Mucosa of stomach (tissue), 1 donor: ENCODE results near the gene DYSF.

Experiments used
- H3K27me3 ChIP-seq: one replicate; pipeline ENCODE4 v1.7.0; 2013; ENCODE audit warnings: mild to moderate bottlenecking, low read length; ENCODE audit not compliant: control insufficient read depth, insufficient read depth
- H3K36me3 ChIP-seq: one replicate; pipeline ENCODE4 v1.7.0; 2013; ENCODE audit warnings: low read length; ENCODE audit not compliant: control insufficient read depth, insufficient read depth
- H3K4me1 ChIP-seq: one replicate; pipeline ENCODE4 v1.7.0; 2013; ENCODE audit warnings: mild to moderate bottlenecking, low read length; ENCODE audit not compliant: control insufficient read depth, insufficient read depth
- H3K4me3 ChIP-seq: one replicate; pipeline ENCODE4 v1.7.0; 2013; ENCODE audit warnings: low read length
- H3K9ac ChIP-seq: one replicate; pipeline ENCODE4 v1.7.0; 2013; ENCODE audit warnings: mild to moderate bottlenecking, low read length, moderate library complexity
- H3K9me3 ChIP-seq: one replicate; pipeline ENCODE4 v1.7.0; 2013; ENCODE audit warnings: mild to moderate bottlenecking, low read length, moderate library complexity; ENCODE audit not compliant: control insufficient read depth
- donor health status: Pancreatic carcinoma.

Gene DYSF

GRCh38 chr2:71613403-71613952 is 160.1 kb downstream of the DYSF start:
- Histone ChIP-seq H3K4me3 (no peak overlapping the region), H3K9me3 (no peaks in the 10 kb centered on the region), H3K4me1 (no peaks in the 10 kb centered on the region), H3K27me3 (no peaks in the 10 kb centered on the region), H3K9ac (no peak overlapping the region), H3K36me3 (no peaks in the 10 kb centered on the region)

DNA sequence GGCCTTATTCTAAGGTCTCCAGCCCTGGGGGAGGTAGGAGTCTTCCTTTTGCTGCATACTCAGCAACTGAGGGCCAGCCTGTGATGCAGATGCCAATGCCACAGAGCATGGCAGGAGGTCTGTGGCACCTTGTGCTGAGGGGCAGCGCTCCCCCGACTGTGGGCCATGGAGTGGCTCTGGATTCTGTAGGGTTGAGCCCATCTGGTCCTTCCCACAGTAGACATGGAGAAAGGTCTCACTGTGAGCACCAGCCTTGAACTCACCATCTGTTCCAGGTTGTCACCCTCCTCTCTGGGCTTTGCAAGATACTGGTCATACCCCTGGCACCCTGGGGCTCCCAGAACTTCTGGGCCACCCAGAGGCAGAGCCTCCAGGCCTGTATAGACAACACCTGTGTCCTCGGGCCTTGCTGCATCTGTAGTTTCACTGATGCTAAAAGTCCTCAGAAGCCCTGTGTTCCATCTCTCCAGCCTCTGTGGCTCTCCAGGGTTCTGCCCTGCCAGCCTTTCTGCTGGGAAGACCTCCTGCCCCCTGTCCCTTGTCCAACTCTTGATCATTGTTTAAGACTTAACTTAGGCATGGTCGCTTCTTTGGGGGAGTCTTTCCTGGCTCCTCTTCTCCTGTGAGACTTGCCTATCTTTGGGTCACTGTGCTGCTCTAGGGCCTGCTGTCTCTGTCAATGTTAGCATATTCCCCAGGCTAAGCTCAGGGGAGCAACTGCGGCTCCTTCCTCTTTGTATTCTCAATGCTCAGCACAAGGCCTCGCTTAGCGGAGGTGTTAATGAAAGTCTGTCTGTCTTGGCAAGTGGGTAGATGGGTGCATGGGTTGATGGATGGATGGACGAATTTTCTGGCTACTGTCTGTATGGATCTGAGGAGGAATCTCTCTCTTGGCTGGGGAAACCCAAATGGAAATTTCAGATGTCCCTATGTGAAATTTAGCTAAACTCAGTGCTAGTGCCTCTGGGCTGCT is 160.9 kb downstream of the DYSF start:
- H3K4me3 ChIP-seq = no peak overlapping the region
- H3K9me3 ChIP-seq = no peaks in the 10 kb centered on the region
- no peaks in the 10 kb centered on the region for H3K27me3 ChIP-seq
- no peak overlapping the region for H3K9ac ChIP-seq
- no peaks in the 10 kb centered on the region for H3K36me3 ChIP-seq
- H3K4me1 ChIP-seq = no peaks in the 10 kb centered on the region

GRCh38 chr2:71614976-71615766 is 161.8 kb downstream of the DYSF start:
- Histone ChIP-seq H3K4me3 (no peak overlapping the region), H3K36me3 (no peaks in the 10 kb centered on the region), H3K27me3 (no peaks in the 10 kb centered on the region), H3K9ac (no peak overlapping the region), H3K4me1 (no peaks in the 10 kb centered on the region), H3K9me3 (no peaks in the 10 kb centered on the region)

- H3K4me3 ChIP-seq = no peak overlapping the region
- no peak overlapping the region for H3K9ac ChIP-seq
- no peaks in the 10 kb centered on the region for H3K4me1 ChIP-seq
- no peaks in the 10 kb centered on the region for H3K27me3 ChIP-seq
- no peaks in the 10 kb centered on the region for H3K9me3 ChIP-seq
- H3K36me3 ChIP-seq = no peaks in the 10 kb centered on the region
Observed at GRCh38 chr2:71615767-71616730, 162.7 kb downstream of the DYSF start.

- no peaks in the 10 kb centered on the region for H3K36me3 ChIP-seq
- H3K4me3 ChIP-seq = no peak overlapping the region
- no peaks in the 10 kb centered on the region for H3K4me1 ChIP-seq
- H3K27me3 ChIP-seq = no peaks in the 10 kb centered on the region
- H3K9ac ChIP-seq = no peak overlapping the region
- H3K9me3 ChIP-seq = no peaks in the 10 kb centered on the region
Observed at GRCh38 chr2:71617266-71617665, 163.9 kb downstream of the DYSF start.

DNA sequence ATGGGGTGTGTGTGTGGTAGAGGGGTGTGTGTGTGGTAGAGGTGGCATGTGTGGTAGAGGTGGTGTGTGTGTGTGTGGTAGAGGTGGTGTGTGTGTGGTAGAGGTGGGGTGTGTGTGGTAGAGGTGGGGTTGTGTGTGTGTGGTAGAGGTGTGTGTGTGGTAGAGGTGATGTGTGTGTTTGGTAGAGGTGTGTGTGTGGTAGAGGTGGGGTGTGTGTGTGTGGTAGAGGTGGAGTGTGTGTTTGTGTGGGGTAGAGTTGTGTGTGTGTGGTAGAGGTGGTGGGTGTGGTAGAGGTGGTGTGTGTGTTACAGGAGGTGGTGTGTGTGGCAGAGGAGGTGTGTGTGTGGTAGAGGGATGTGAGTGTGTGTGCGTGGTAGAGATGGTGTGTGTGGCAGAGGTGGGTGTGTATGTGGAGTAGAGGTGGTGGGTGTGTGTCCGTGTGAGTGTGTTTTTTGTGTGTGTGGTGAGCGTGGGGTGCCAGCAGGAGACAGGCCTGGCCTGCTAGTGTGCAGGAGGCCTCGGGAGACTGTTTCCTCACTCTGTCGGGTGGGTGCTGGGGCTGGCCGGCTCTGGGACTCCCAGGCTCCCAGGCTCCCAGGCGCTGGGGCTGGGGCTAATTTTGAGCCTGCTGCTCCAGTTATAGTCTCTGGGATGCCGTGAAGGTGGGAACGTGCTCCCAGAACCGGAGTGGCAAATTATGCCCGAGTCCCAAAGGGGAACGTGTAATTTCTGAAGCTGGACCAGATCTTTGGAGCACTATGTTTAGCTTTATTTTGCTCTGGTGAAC is 165.2 kb downstream of the DYSF start:
- no peaks in the 10 kb centered on the region for H3K36me3 ChIP-seq
- no peak overlapping the region for H3K9ac ChIP-seq
- no peaks in the 10 kb centered on the region for H3K27me3 ChIP-seq
- no peak overlapping the region for H3K4me3 ChIP-seq
- no peaks in the 10 kb centered on the region for H3K9me3 ChIP-seq
- H3K4me1 ChIP-seq = no peaks in the 10 kb centered on the region

DNA sequence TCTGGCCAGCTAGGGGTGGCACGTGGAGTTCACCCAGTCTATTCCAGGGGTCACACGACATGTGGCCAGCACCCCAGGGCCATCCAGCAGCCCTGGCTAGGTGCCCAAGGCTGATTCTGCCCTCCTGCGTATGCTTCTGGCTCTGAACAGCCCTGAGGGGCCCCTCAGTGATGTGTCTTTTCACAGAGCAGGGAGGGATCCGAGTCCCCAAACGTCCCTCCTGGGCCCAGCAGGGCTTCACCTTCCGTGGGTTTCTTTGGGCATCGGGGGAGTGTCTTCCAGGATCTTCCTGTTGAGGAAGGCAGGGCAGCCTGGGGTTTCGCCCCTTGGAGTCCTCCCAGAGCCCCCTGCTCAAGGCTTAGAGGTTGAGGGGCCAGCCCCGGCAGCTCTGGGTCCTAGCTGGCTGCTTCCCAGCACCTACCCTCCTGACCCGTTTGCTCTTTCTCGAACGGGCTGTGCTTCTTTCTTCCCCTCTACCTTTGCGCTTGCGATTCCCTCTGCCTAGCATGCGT is 165.9 kb downstream of the DYSF start:
- no peak overlapping the region for H3K9ac ChIP-seq
- no peak overlapping the region for H3K4me3 ChIP-seq
- H3K4me1 ChIP-seq = no peaks in the 10 kb centered on the region
- H3K36me3 ChIP-seq = no peaks in the 10 kb centered on the region
- no peaks in the 10 kb centered on the region for H3K27me3 ChIP-seq
- no peaks in the 10 kb centered on the region for H3K9me3 ChIP-seq

GRCh38 chr2:71620116-71620515 is 166.8 kb downstream of the DYSF start:
- H3K4me3 ChIP-seq = no peak overlapping the region
- no peaks in the 10 kb centered on the region for H3K27me3 ChIP-seq
- H3K36me3 ChIP-seq = no peaks in the 10 kb centered on the region
- no peak overlapping the region for H3K9ac ChIP-seq
- H3K4me1 ChIP-seq = no peaks in the 10 kb centered on the region
- H3K9me3 ChIP-seq = no peaks in the 10 kb centered on the region

DNA sequence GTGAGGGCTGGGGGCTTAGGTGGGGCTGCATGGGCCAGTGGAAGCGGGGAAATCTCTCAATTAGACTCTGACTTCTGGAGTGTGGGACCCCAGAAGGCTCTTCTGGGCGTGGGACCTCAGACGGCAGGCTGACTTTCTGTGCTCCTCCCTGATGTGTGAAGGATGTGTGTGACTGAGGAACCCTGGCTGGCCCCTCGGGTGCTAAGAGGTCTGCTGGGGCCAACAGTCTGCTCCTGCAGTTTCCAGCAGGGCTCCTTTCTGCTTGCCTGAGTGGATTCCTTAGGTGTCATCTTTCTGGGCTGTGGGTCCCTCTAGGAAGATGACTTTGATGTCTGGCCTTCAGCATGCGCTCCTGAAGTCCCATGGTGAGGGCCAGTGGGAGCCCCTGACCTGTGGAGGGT is 167.5 kb downstream of the DYSF start:
- Histone ChIP-seq H3K9me3 (no peaks in the 10 kb centered on the region), H3K27me3 (no peaks in the 10 kb centered on the region), H3K4me3 (no peak overlapping the region)

DNA sequence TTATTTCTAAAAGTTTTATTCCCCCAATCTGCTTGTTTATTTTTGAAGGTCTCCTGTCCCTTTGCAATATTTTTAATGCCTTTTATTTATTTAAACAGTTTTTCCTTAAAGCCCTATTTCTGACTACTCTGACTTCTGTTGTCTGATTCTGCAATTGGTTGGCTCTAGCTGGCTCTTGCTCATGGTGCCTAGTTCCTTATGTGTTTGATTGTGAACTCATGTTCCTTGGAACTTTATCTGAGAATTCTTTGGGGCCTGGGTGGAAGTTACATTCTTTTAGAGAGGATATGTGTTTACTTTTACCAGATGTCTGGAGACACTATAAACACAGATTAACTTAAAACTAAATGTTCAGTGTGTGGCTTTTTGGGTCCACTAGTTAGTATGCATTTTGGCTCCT is 175.9 kb downstream of the DYSF start:
- Histone ChIP-seq H3K27me3 (no peaks in the 10 kb centered on the region), H3K9me3 (no peaks in the 10 kb centered on the region), H3K9ac (no peak overlapping the region)

More for the DNA sequence above, 167.5 kb downstream of the DYSF start:
- no peaks in the 10 kb centered on the region for H3K4me1 ChIP-seq
- no peaks in the 10 kb centered on the region for H3K36me3 ChIP-seq
- no peak overlapping the region for H3K9ac ChIP-seq

More for the DNA sequence above, 175.9 kb downstream of the DYSF start:
- Histone ChIP-seq H3K4me3 (no peak overlapping the region), H3K36me3 (no peaks in the 10 kb centered on the region), H3K4me1 (no peaks in the 10 kb centered on the region)
